HCT116 (cell line): ENCODE results near the gene URB1. TPM values are rescaled to one million over a fixed set of nuclear protein-coding genes. Genes with fewer than 3 reads are reported as not detected.

Experiments used
- ATAC-seq: fragments of 200-7000 bp; cut with Tn5 transposase; 2 replicates; pipeline ENCODE4 v1.9.1; 2020; ENCODE audit warnings: mild to moderate bottlenecking, moderate library complexity
- BruUV-seq: library from RNA; stranded (reverse); fragments of 400-500 nt; replicated peaks from 2 replicates; lab custom pipeline; 2021; lab: Mats Ljungman, UMichigan
- CTCF ChIA-PET: fragments of 300-600 bp; sonication (Branson Sonifier 250); formaldehyde crosslinking; loops from one replicate; lab custom pipeline; 2021; ENCODE audit warnings: antibody characterized with exemption; lab: Charles Lee
- POLR2A ChIA-PET: fragments of 300-600, 350-600 bp; sonication (Branson Sonifier 250); formaldehyde crosslinking; loops from one replicate; lab custom pipeline; 2021; ENCODE audit warnings: antibody characterized with exemption; lab: Charles Lee
- RAD21 ChIA-PET, 2 experiments: fragments of 300-600 bp; sonication (Branson Sonifier 250); formaldehyde crosslinking; loops; one replicate each; lab custom pipeline; 2023; ENCODE audit warnings: low total read pairs in 2 of 2; ENCODE audit not compliant: uncharacterized antibody in 2 of 2, unreplicated experiment in 2 of 2, low non-redundant PET in 1 of 2; lab: Charles Lee
- DNase-seq: peaks from one replicate; pipeline ENCODE4 v3.0.0-alpha.2; 2010; ENCODE audit warnings: low read depth, low spot score
- H2AFZ ChIP-seq: fragments of 200-600 bp; shearing (Covaris generic), sonication (generic); 2 replicates; pipeline ENCODE4 v1.6.1; 2017; ENCODE audit warnings: low read depth, mixed run types, mixed read lengths, antibody characterized with exemption, low read length; ENCODE audit not compliant: poor library complexity, severe bottlenecking
- H3K27ac ChIP-seq: 2 replicates; pipeline ENCODE4 v1.5.1; 2012; ENCODE audit warnings: low read depth, low read length
- H3K27me3 ChIP-seq: fragments of 200-600 bp; sonication (generic); 2 replicates; pipeline ENCODE4 v1.6.1; 2016; ENCODE audit warnings: mixed run types, low read length, mixed read lengths; ENCODE audit not compliant: insufficient read depth
- H3K36me3 ChIP-seq, 2 experiments: fragments of 200-500 bp in 1 of 2; fragments of 200-600 bp in 1 of 2; sonication (Bioruptor generic) in 1 of 2; sonication (generic) in 1 of 2; 2 replicates each; pipeline versions ENCODE4 v1.5.1 to v1.6.1; 2014 to 2016; ENCODE audit warnings: low read length in 2 of 2, inconsistent platforms in 1 of 2, mixed read lengths in 1 of 2, mixed run types in 1 of 2; ENCODE audit not compliant: insufficient read depth in 2 of 2, control insufficient read depth in 1 of 2
- H3K4me1 ChIP-seq, 2 experiments: fragments of 200-600 bp in 1 of 2; sonication (generic) in 1 of 2; 2 replicates each; pipeline versions ENCODE4 v1.5.1 to v1.6.1; 2012 to 2017; ENCODE audit warnings: low read length in 2 of 2, inconsistent platforms in 1 of 2, mild to moderate bottlenecking in 1 of 2, mixed read lengths in 1 of 2, mixed run types in 1 of 2, moderate library complexity in 1 of 2; ENCODE audit not compliant: insufficient read depth in 2 of 2, control insufficient read depth in 1 of 2
- H3K4me2 ChIP-seq: fragments of 200-600 bp; sonication (generic); 2 replicates; pipeline ENCODE4 v1.6.1; 2017; ENCODE audit warnings: mixed run types, low read length, mixed read lengths
- H3K4me3 ChIP-seq, 2 experiments: fragments of 200-600 bp in 1 of 2; sonication (generic) in 1 of 2; replicated peaks in 1 of 2; 2 replicates each; pipeline ENCODE4 v1.5.1; 2011 to 2016; ENCODE audit warnings: low read length in 2 of 2, control low read depth in 1 of 2, low read depth in 1 of 2, mild to moderate bottlenecking in 1 of 2, mixed read lengths in 1 of 2, mixed run types in 1 of 2
- H3K79me2 ChIP-seq: fragments of 200-600 bp; sonication (generic); 2 replicates; pipeline ENCODE4 v1.6.1; 2017; ENCODE audit warnings: mild to moderate bottlenecking, mixed run types, low read length, moderate library complexity, mixed read lengths; ENCODE audit not compliant: insufficient read depth
- H3K9ac ChIP-seq: fragments of 200-600 bp; sonication (generic); 2 replicates; pipeline ENCODE4 v1.6.1; 2016; ENCODE audit warnings: low read length, mixed read lengths
- H3K9me2 ChIP-seq: fragments of 200-600 bp; sonication (generic), shearing (Covaris generic); 2 replicates; pipeline ENCODE4 v1.6.1; 2017; ENCODE audit warnings: mixed run types, mild to moderate bottlenecking, moderate library complexity; ENCODE audit not compliant: insufficient read depth
- H3K9me3 ChIP-seq, 2 experiments: fragments of 200-500 bp in 1 of 2; fragments of 200-600 bp in 1 of 2; sonication (Bioruptor generic) in 1 of 2; sonication (generic) in 1 of 2; 2 replicates each; pipeline ENCODE4 v1.6.1; 2014 to 2017; ENCODE audit warnings: low read length in 2 of 2, mixed read lengths in 2 of 2, inconsistent platforms in 1 of 2, low read depth in 1 of 2, mild to moderate bottlenecking in 1 of 2, mixed run types in 1 of 2, moderate library complexity in 1 of 2; ENCODE audit not compliant: control insufficient read depth in 1 of 2, insufficient read depth in 1 of 2
- H4K20me1 ChIP-seq: fragments of 200-600 bp; sonication (generic), shearing (Covaris generic); 2 replicates; pipeline ENCODE4 v1.6.1; 2017; ENCODE audit warnings: mixed run types, mild to moderate bottlenecking, moderate library complexity; ENCODE audit not compliant: insufficient read depth
- ATF3 ChIP-seq: IDR thresholded peaks from 2 replicates; pipeline ENCODE4 v1.6.1; 2012
- CBX3 ChIP-seq: IDR thresholded peaks from 2 replicates; pipeline ENCODE4 v1.6.1; 2012; ENCODE audit warnings: low read depth
- CTCF ChIP-seq, 3 experiments: fragments of 200-600 bp in 1 of 3; sonication (generic) in 1 of 3; IDR thresholded peaks in 2 of 3; conservative IDR thresholded peaks in 1 of 3; 2 replicates each; pipeline ENCODE4 v1.5.1; 2012 to 2017; ENCODE audit warnings: low read depth in 2 of 3, low read length in 2 of 3, antibody characterized with exemption in 1 of 3, borderline replicate concordance in 1 of 3, control low read depth in 1 of 3, mild to moderate bottlenecking in 1 of 3, mixed read lengths in 1 of 3, mixed run types in 1 of 3, moderate library complexity in 1 of 3; ENCODE audit not compliant: insufficient read depth in 1 of 3
- EGR1 ChIP-seq: IDR thresholded peaks from 2 replicates; pipeline ENCODE4 v1.6.1; 2012; ENCODE audit warnings: low read depth
- ELF1 ChIP-seq: IDR thresholded peaks from 2 replicates; pipeline ENCODE4 v1.6.1; 2012; ENCODE audit warnings: low read depth, borderline replicate concordance
- FOSL1 ChIP-seq: IDR thresholded peaks from 2 replicates; pipeline ENCODE4 v1.6.1; 2012; ENCODE audit warnings: low read depth
- MAX ChIP-seq: IDR thresholded peaks from 2 replicates; pipeline ENCODE4 v1.6.1; 2012
- POLR2A ChIP-seq: IDR thresholded peaks from 2 replicates; pipeline ENCODE4 v1.7.0; 2011; ENCODE audit warnings: borderline replicate concordance; ENCODE audit not compliant: insufficient read depth, insufficient read length; ENCODE audit errors: extremely low read depth
- POLR2AphosphoS5 ChIP-seq: IDR thresholded peaks from 2 replicates; pipeline ENCODE4 v1.6.1; 2011; ENCODE audit warnings: mild to moderate bottlenecking, low read depth, low read length, moderate library complexity
- RAD21 ChIP-seq: IDR thresholded peaks from 2 replicates; pipeline ENCODE4 v1.6.1; 2012; ENCODE audit warnings: low read depth, mild to moderate bottlenecking
- REST ChIP-seq: IDR thresholded peaks from 2 replicates; pipeline ENCODE4 v1.6.1; 2012; ENCODE audit warnings: low read depth
- SP1 ChIP-seq: IDR thresholded peaks from 2 replicates; pipeline ENCODE4 v1.6.1; 2012; ENCODE audit warnings: low read depth
- TCF7L2 ChIP-seq: IDR thresholded peaks from 2 replicates; pipeline ENCODE4 v1.7.0; 2011; ENCODE audit warnings: borderline replicate concordance, inconsistent platforms; ENCODE audit not compliant: insufficient read depth, insufficient read length; ENCODE audit errors: extremely low read depth
- ZNF274 ChIP-seq: fragments of 200-500 bp; sonication (Bioruptor generic); IDR thresholded peaks from 2 replicates; pipeline ENCODE4 v1.6.1; 2014; ENCODE audit warnings: mild to moderate bottlenecking, low read depth, low read length, inconsistent platforms
- intact Hi-C: fragments of 100-400 bp; cut with micrococcal nuclease; formaldehyde crosslinking; loops from 2 replicates; pipeline ENCODE4 v1.10.0; 2022
- total RNA-seq: library from RNA; stranded (reverse); gene quantifications from one replicate; pipeline ENCODE4 v1.2.1, GENCODE V29; 2021; ENCODE audit not compliant: unreplicated experiment

Gene URB1
- total RNA-seq, 1 experiment from 2014 or later, result 28.3 TPM

- Histone ChIP-seq H3K9me2 (no peaks in the 10 kb centered on the region), H3K36me3 (peaks cover 70 to 86% of the 10 kb centered on the region in 2 experiments), H3K79me2 (peaks cover 39% of the 10 kb centered on the region; the same call in 1 of the 2 replicates), H3K9me3 (no peaks in the 10 kb centered on the region), H3K4me3 (no peak overlapping the region), H3K4me1 (no peaks in the 10 kb centered on the region)
- no peak for ATAC-seq
- no TSS peak for BruUV-seq
- RAD21 ChIA-PET, result no interaction called here
- intact Hi-C loops, result no loop called here
- TF ChIP-seq MAX (no peak), ZNF274 (no peak), RAD21 (no peak), SP1 (no peak), REST (no peak), ATF3 (no peak), ELF1 (no peak), CTCF (IDR thresholded peaks at IDR 0.05 in 2 of 3, conservative IDR thresholded peaks at IDR 0.05 in 1 of 3; ENCODE audit: borderline replicate concordance in 1 of 3, insufficient read depth in 1 of 3, low read depth in 2 of 3, low read length in 2 of 3) (no peak), FOSL1 (no peak), EGR1 (no peak), CBX3 (no peak), POLR2A (no peak), TCF7L2 (no peak), POLR2AphosphoS5 (no peak)
- TF ChIP-seq, all 23 proteins: peak for 0
- H3K27ac ChIP-seq, result no peak overlapping the region
- H3K27me3 ChIP-seq, result no peaks in the 10 kb centered on the region
- H3K4me2 ChIP-seq, result no peak overlapping the region
- no peaks in the 10 kb centered on the region for H4K20me1 ChIP-seq
- POLR2A ChIA-PET, result no interaction called here
- H2AFZ ChIP-seq, result no peak overlapping the region
- H3K9ac ChIP-seq, result no peak overlapping the region
- no peak for DNase-seq
- CTCF ChIA-PET, result interaction anchor here (1.7 kb wide), 1 partner anchor 237 kb away, joined by 7 read pairs; no protein-coding TSS in a partner anchor
These were observed 28.4 kb downstream of the URB1 start for GRCh38 chr21:32364387-32364786.
